ENCODE data around the gene TIE1. TPM values are rescaled to one million over a fixed set of nuclear protein-coding genes. Genes with fewer than 3 reads are reported as not detected.
A peak's percentile ranks its signal among the peaks of the same experiment; 100 is the strongest.

TIE1 gene
- total and polyA plus RNA-seq, 9 of the 15 experiments (the other 6 are each of a cell fraction or from before 2014, with no cell fraction given), result 0.07 to 0.49 (median 0.14) TPM; not detected in 4

- TF ChIP-seq SMARCB1 (IDR thresholded peaks at IDR 0.05; ENCODE audit: insufficient read length, low read depth) (no peak), POLR2AphosphoS2 (IDR thresholded peaks at IDR 0.05; ENCODE audit: low read length) (no peak), ZNF3 (CRISPR knock-in tag; IDR thresholded peaks at IDR 0.05) (no peak), TCF3 (CRISPR knock-in tag; IDR thresholded peaks at IDR 0.05) (no peak), CBX3 (IDR thresholded peaks at IDR 0.05; ENCODE audit: borderline replicate concordance in 1 of 2, low read length in 2 of 2) (no peak), ZNF124 (CRISPR knock-in tag; IDR thresholded peaks at IDR 0.05) (no peak), HMGN3 (IDR thresholded peaks at IDR 0.05; ENCODE audit: borderline replicate concordance, extremely low read depth, insufficient read length, low read depth, low read length) (no peak)
- TF ChIP-seq, protein P1, sequence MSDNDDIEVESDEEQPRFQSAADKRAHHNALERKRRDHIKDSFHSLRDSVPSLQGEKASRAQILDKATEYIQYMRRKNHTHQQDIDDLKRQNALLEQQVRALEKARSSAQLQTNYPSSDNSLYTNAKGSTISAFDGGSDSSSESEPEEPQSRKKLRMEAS (CRISPR knock-in tag; IDR thresholded peaks at IDR 0.05), result 0 out of 2 replicates have a peak, but pooled peaks have one; percentile 15
- H3K9me3 ChIP-seq (replicated peaks; ENCODE audit: control insufficient read depth, insufficient read depth, low read depth, low read length), result no peaks in the 10 kb centered on the region
- intact Hi-C loops (cut with micrococcal nuclease) (no loop called here), in situ Hi-C loops (cut with MboI) (no loop called here)
- no peak for DNase-seq (ENCODE audit: extremely low read depth in 1 of 4, low spot score in 3 of 4)
- H2AFZ ChIP-seq (ENCODE audit: low read depth, low read length), result no peak overlapping the region
- no peaks in the 10 kb centered on the region for H3K36me3 ChIP-seq (ENCODE audit: control insufficient read depth, insufficient read depth, low read length)
- no peaks in the 10 kb centered on the region for H3K79me2 ChIP-seq (ENCODE audit: control insufficient read depth, insufficient read depth, low read length)
- no peak overlapping the region for H3K4me3 ChIP-seq
- no peak for FAIRE-seq
- H3K4me2 ChIP-seq (ENCODE audit: insufficient read depth, low read length), result no peak overlapping the region
- no TSS peak for BruUV-seq (replicated peaks)
- H4K20me1 ChIP-seq (replicated peaks; ENCODE audit: control insufficient read depth, insufficient read depth, low read length), result 0 out of 2 replicates have a peak, but pooled peaks cover 4% of the 10 kb centered on the region
- H3K9ac ChIP-seq (ENCODE audit: insufficient read depth in 1 of 2, low read depth in 2 of 2, low read length in 2 of 2), result peak overlapping the region in 1 of 2 experiments; percentile 56; a peak in 2 of 4 replicates
- peaks cover 11 to 63% of the 10 kb centered on the region in 2 experiments; a peak in 3 of 5 replicates for H3K27me3 ChIP-seq (ENCODE audit: control insufficient read depth in 2 of 2, insufficient read depth in 2 of 2, low read length in 2 of 2)
- ATAC-seq, result no peak
- POLR2A ChIA-PET, result interaction anchor here (0.6 to 1.5 kb wide), 3 partner anchors 8 to 77 kb away, joined by 3 to 4 read pairs (median 3); partner anchors contain the start of genes MED8 and SZT2
- peaks cover 0 to 15% of the 10 kb centered on the region in 2 experiments; a peak in 2 of 5 replicates for H3K4me1 ChIP-seq (replicated peaks in 1 of 2; ENCODE audit: control insufficient read depth in 2 of 2, insufficient read depth in 2 of 2, low read length in 2 of 2)
- H3K27ac ChIP-seq (ENCODE audit: extremely low read depth, low read depth, low read length), result no peak overlapping the region
- H3K9me1 ChIP-seq (ENCODE audit: control insufficient read depth, insufficient read depth, low read length), result no peaks in the 10 kb centered on the region
- CTCF ChIA-PET (ENCODE audit: low intra/inter-chr PET ratio), result no interaction called here
- 43% methylated on average over 24 of the region's 24 CpGs for WGBS (ENCODE audit: insufficient coverage, low coverage, missing lambda C conversion rate)
These were observed 12.1 kb downstream of the TIE1 start for GRCh38 chr1:43312663-43313515.
